Stimulated activated CD8-positive, alpha-beta memory T cell treated with anti-CD3 and anti-CD28 coated beads, Interleukin-12 subunit alpha, Interleukin-12 subunit beta, amount 100 ng/mL, for 4 hours (primary cell): ENCODE measurements around the gene WDR76.

Experiments used
- DNase-seq: peaks from one replicate; pipeline ENCODE4 v3.0.0-alpha.2; 2020; ENCODE audit warnings: low read depth

WDR76 gene

GRCh38 chr15:43878446-43878845 lies 51.6 kb downstream of the WDR76 start:
- DNase-seq: no peak

DNA sequence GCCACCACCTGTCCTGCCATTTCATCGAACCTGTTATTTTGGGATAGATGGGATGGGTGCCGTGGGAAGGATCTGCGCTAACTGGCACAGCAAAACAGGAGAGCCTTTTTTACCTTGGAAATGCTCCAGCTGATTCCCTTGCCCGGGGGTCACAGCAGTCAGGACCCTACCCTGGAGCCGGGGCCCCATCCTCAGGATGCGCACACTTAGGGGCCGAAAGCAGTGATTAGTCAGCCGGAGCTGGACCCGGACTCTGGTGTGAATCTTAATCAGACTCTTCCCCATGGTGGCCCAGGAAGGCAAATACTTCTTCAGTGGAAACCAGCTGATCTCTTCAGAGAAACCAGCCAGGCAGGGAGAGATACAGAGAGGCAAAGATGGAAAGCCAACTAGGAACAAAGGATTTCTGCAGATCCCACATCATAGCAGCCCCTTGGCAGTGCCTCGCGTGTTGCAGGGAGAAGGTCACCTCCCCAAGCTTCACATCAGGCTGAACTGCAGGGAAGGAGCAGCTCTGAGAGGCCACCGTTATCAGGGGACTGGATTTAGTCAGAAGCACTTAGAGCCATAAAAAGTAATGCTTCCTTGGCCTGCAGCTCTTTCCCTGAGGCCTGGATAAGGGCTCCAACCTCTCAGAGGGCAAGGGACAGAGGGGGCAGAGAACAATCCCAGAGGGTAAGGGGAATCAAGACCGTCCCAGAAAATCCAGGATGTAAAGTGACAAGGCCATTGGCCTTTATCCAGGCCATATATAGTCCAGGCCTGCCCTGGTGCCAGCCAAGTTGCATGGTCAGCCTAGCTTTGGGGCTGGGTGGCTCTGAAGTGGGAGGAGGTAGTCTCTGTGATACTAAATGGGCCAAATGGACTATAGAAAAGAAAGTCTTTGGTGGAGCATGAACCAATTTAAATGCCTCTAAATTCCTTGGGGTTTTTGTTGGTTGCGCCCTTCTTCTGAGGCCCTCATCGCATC lies 52.9 kb downstream of the WDR76 start:
- DNase-seq: no peak

- DNase-seq: no peak
These were observed 53.8 kb downstream of the WDR76 start for GRCh38 chr15:43880406-43881194.

DNA sequence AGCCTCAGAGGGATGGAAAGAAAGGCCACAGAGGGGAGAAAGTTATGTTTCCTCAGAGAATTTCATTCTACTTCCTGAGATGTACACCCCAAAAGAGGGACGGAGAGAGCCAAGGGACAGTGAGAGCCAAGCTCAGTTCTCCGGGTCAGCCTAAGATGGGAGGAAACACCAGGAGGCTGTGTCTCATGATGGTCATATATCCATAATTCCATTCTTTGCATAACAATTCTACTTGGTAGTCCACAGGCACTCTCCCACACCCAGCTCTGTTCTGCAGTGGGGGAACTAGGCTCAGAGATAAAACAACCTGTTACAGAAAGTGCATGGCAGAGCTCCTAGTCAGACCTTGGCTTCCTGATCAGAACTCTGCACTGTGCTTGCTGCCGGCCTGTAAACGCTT lies 54.4 kb downstream of the WDR76 start:
- DNase-seq: no peak

DNA sequence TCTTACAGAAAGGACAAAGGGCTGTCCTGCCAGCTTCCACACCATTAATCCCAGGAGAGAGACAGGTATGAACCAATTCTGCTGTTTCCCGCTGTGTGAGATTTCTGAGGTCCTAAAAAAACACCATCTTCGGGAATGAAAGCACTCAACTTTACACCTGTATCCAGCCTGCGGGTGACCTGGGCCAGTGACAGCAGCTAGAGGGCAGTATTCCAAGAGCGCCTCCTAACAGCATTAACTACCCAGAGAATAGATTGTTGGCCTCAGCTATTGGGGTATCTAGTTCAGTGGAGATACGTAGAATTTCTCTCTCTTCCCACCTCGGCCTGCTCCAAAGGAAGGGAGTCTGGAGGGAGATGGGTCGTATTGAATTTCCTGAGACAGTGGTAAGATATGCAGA lies 55.1 kb downstream of the WDR76 start:
- no peak for DNase-seq

DNA sequence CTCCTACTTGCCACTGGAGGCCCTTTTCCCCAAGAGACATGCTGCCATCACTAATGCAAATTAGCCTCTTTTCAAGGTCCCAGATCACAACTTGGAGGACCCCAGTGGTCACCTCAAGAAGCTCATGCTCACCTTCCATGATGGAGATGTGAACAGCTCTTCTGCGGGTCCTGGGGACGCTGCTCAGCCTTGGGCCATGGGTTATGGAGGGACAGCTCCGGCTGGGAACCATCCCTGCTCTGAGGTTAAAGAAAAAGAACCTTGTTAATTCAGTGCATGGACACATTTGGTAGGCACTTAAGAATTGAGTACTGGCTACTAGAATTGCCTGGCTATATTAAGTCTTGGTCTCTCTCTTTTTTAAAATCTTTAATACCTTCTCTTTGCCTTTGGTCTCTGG lies 56.8 kb downstream of the WDR76 start:
- DNase-seq: no peak

DNA sequence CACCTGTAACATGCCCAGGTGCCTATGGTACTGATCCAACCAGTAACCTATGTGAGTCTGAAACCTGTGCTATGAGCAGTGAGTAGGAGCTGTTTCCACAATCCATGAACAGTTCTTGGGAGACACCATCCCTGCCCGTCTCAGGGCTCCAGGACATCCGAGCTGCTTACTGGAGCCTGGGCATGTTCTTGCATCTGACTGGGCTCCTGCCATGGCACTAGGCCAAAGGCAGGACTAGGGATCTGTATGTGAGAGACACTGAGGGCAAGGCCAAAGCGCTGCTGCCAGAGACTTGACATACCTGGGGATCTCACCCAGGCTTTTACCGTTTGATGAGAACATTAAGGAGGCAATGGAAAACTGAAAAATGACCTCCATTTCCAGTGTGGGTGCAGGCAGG lies 59.8 kb downstream of the WDR76 start:
- DNase-seq: no peak

DNA sequence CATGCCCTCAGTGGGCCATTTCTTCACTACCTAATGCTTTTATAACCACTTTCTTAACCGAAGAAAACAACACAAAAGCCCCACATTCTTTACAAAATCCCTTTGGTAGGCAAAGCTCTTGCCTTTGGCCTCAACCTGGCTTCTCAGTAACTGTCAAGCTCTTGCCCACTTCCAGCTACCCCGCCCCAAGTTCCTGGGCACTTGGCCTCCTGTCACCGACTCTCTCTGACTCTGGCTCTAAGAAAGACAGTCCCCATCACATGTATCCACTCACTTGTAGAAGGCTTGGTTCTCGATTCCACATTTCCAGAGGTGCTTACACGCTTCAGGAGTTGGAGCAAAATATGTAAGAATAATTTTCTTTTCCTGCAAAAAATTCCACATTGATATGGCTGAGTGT lies 61.1 kb downstream of the WDR76 start:
- no peak for DNase-seq

GRCh38 chr15:43889042-43889441 lies 62.2 kb downstream of the WDR76 start:
- no peak for DNase-seq

DNA sequence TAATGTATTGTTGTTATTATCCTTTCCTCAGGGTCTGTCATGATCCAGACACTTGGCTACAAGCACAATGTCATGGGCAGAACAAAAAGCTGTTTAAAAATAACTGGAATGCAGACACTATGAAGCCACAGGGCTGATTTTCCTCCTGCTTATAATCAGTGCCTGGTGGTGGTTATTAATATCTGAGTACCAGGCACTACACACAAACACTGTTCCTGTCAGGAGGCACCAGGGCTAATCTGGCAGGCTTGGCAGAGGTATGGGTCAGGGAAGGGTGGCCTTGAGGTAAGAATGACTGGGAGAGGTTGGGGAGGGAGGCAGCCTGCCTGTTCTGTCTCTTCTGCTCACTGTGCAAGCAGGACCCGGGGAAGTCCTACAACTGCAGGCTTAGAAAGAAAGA lies 67.2 kb downstream of the WDR76 start:
- no peak for DNase-seq

- no peak for DNase-seq
These were observed 68.8 kb downstream of the WDR76 start for GRCh38 chr15:43895586-43895985.

DNA sequence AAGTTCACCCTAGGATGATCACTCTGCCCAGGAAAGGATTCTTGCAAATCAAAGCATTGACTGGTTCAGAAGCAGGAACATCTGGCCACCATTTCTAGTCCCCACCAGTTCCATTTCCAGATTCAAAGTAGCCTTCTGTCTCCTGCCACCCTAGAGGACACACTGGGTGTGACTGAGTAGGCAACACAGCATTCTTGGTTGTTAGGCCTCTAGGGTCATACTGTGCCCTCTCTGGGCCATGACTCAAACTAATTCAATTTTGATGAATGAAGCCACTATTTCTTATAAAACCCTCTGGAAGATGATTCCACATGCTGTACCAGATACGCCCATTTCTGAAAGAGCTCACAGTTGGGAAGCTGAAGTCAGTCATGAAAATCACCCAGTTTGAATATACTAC lies 69.7 kb downstream of the WDR76 start:
- DNase-seq: no peak

GRCh38 chr15:43898891-43899290 lies 72.1 kb downstream of the WDR76 start:
- no peak for DNase-seq

DNA sequence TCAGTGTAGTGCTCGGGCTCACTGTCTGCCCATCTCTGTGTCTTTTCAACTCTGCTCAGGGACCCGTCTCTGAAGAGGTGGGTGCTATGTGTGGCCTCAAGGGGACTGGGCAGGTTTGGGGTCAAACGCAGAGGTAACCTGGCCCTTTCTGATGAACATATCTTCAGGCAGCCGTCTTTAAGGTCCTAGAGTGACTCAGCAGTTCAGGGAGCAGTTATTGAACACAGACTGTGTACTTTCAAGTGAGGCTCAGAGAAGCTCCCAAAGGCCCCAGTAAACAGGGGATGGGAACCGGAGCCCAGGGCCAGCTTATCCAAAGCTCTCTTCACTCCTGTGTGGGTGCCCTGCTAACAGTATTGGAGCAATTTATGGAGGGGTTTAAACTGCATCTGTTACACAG lies 73.1 kb downstream of the WDR76 start:
- DNase-seq: no peak

DNA sequence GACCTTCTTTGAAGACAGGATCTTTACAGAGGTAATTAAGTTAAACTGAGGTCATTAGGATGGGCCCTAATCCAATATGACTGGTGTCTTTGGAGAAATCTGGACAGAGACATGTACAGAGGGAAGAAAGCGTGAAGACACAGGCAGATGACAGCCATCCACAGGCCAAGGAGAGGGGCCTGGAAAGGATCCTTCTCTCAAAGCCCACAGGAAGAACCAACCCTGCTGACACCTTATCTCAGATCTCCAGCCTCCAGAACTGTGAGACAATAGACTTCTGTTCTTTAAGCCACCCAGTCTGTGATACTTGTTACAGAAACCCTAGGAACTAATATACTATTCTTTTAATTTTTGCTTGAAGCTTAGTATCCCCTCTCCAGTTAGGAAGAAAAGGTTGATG lies 74.2 kb downstream of the WDR76 start:
- no peak for DNase-seq

- no peak for DNase-seq
These were observed 74.7 kb downstream of the WDR76 start for GRCh38 chr15:43901495-43901894.

- no peak for DNase-seq
These were observed 77.1 kb downstream of the WDR76 start for GRCh38 chr15:43903864-43904290.

DNA sequence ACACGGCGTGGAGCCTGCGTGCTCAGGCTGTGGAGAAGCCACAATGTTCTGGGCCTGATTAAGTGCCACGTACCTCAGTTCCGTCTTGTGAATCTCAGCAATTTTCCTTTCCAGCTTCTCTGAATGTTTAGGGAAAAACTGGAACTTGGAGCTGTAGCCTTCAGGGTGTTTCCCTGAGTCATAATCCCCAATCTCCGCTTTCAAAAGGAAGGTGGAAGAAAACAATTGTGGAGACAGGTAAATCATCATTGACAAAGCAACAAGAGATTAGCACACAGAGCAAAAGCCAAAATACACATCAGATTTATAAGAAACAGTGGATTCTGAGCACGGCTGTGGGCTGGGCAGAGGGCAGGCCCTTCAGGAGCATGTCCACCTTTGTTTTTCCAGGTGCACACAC lies 79.0 kb downstream of the WDR76 start:
- DNase-seq: no peak

GRCh38 chr15:43908516-43909050 lies 81.8 kb downstream of the WDR76 start:
- no peak for DNase-seq

- no peak for DNase-seq
These were observed 84.5 kb downstream of the WDR76 start for GRCh38 chr15:43911235-43911781.

- DNase-seq: no peak
These were observed 85.4 kb downstream of the WDR76 start for GRCh38 chr15:43912208-43912607.

DNA sequence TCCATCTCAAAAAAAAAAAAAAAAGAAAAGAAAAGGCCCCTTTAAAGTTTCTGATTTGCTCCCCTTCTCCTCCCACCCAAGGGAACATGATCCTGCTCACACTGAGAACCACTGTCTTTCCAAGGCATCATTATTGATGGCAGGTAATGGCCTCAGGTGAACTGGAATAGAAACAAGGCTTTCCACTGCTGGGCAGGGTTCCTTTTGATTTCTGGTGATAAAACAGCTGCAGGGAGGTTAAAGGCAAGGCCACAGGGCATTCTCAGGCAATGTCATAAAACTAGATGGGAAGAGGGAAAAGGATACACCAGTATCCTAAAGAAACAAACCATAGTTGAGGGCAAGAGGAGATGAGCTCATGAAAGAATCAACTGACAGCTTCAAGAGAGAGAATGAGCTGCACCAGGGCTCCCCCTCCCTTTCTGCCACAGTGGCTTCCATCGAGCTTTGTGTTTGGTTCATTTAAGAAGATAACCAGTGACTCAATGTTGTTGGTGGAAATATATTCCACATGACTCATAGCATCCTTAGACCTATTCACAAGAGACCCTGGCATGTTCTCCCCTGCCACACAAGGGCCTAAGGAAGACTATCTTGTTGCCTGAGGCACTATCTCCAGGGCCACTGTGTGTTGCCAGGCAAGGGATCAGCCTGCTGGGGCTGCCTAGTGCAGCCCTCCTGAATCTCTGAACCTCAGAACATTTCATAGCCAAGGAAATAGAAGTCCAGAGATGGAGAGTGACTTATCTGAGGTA lies 86.4 kb downstream of the WDR76 start:
- DNase-seq: no peak
